Mesendoderm (in vitro differentiated cells): Measurements from ENCODE around the gene EXOC2.

ENCODE experiments used
- DNase-seq: peaks from one replicate; pipeline ENCODE4 v3.0.0; 2013
- H2AK5ac ChIP-seq: 2 replicates; pipeline ENCODE4 v1.6.1; 2013; ENCODE audit warnings: low read length, inconsistent platforms
- H2BK120ac ChIP-seq: 2 replicates; pipeline ENCODE4 v1.6.1; 2013; ENCODE audit warnings: low read depth, mild to moderate bottlenecking, low read length, moderate library complexity, mixed read lengths
- H2BK15ac ChIP-seq: replicated peaks from 2 replicates; pipeline ENCODE4 v1.6.1; 2013; ENCODE audit warnings: low read depth, mild to moderate bottlenecking, moderate library complexity
- H2BK5ac ChIP-seq: 2 replicates; pipeline ENCODE4 v1.6.1; 2013; ENCODE audit warnings: low read length, inconsistent platforms
- H3K18ac ChIP-seq: 2 replicates; pipeline ENCODE4 v1.6.1; 2013; ENCODE audit warnings: mild to moderate bottlenecking, low read length, mixed read lengths
- H3K23ac ChIP-seq: one replicate; pipeline ENCODE4 v1.6.1; 2013; ENCODE audit warnings: low read length
- H3K27ac ChIP-seq: 2 replicates; pipeline ENCODE4 v1.5.1; 2013; ENCODE audit warnings: low read depth, mild to moderate bottlenecking, inconsistent platforms, low read length, moderate library complexity
- H3K27me3 ChIP-seq: 2 replicates; pipeline ENCODE4 v1.6.1; 2013; ENCODE audit warnings: low read length, control low read depth, mild to moderate bottlenecking, inconsistent platforms; ENCODE audit not compliant: insufficient read depth, poor library complexity
- H3K36me3 ChIP-seq: 2 replicates; pipeline ENCODE4 v1.6.1; 2013; ENCODE audit warnings: low read length, inconsistent platforms; ENCODE audit not compliant: control insufficient read depth, insufficient read depth
- H3K4ac ChIP-seq: one replicate; pipeline ENCODE4 v1.6.1; 2013; ENCODE audit warnings: low read depth, mild to moderate bottlenecking, low read length, moderate library complexity
- H3K4me1 ChIP-seq: 2 replicates; pipeline ENCODE4 v1.6.1; 2013; ENCODE audit warnings: low read depth, low read length, inconsistent platforms; ENCODE audit not compliant: control insufficient read depth
- H3K4me2 ChIP-seq: 2 replicates; pipeline ENCODE4 v1.6.1; 2013; ENCODE audit warnings: low read length
- H3K4me3 ChIP-seq: 2 replicates; pipeline ENCODE4 v1.5.1; 2013; ENCODE audit warnings: mild to moderate bottlenecking, low read length
- H3K56ac ChIP-seq: one replicate; pipeline ENCODE4 v1.6.1; 2013; ENCODE audit warnings: low read length
- H3K79me1 ChIP-seq: 2 replicates; pipeline ENCODE4 v1.6.1; 2013; ENCODE audit warnings: low read length, inconsistent platforms
- H3K79me2 ChIP-seq: 2 replicates; pipeline ENCODE4 v1.6.1; 2013; ENCODE audit warnings: mild to moderate bottlenecking, low read length; ENCODE audit not compliant: control insufficient read depth, insufficient read depth
- H3K9ac ChIP-seq: 2 replicates; pipeline ENCODE4 v1.6.1; 2013; ENCODE audit warnings: low read length, inconsistent platforms
- H4K5ac ChIP-seq: one replicate; pipeline ENCODE4 v1.6.1; 2013; ENCODE audit warnings: low read length
- H4K8ac ChIP-seq: one replicate; pipeline ENCODE4 v1.6.1; 2013; ENCODE audit warnings: low read depth, mild to moderate bottlenecking, control low read depth, low read length, moderate library complexity
- WGBS: extraction: QIAGEN DNeasy Blood & Tissue Kit; methylation state at CpG from one replicate; pipeline ENCODE4 v1.1.7; 2013; ENCODE audit warnings: low lambda C conversion rate, missing lambda C conversion rate; ENCODE audit not compliant: insufficient coverage; ENCODE audit errors: extremely low coverage; 5-methylcytosine and 5-hydroxymethylcytosine counted together

The EXOC2 gene

GRCh38 chr6:446418-447366, 246.2 kb downstream of the EXOC2 start:
- no peak overlapping the region for H2BK5ac ChIP-seq
- H3K23ac ChIP-seq, result no peak overlapping the region
- no peaks in the 10 kb centered on the region for H3K79me1 ChIP-seq
- WGBS, result no CpG with 5 or more reads among the region's 28 CpGs
- no peak overlapping the region for H4K8ac ChIP-seq
- H3K36me3 ChIP-seq, result no peaks in the 10 kb centered on the region
- H3K18ac ChIP-seq, result no peak overlapping the region
- no peak for DNase-seq
- H2BK120ac ChIP-seq, result no peak overlapping the region
- H3K4me1 ChIP-seq, result no peaks in the 10 kb centered on the region
- H3K4me2 ChIP-seq, result no peak overlapping the region
- H3K9ac ChIP-seq, result no peak overlapping the region
- no peak overlapping the region for H3K4ac ChIP-seq
- no peak overlapping the region for H3K56ac ChIP-seq
- no peak overlapping the region for H3K27ac ChIP-seq
- no peak overlapping the region for H4K5ac ChIP-seq
- H3K27me3 ChIP-seq, result no peaks in the 10 kb centered on the region
- no peak overlapping the region for H2BK15ac ChIP-seq
- no peaks in the 10 kb centered on the region for H3K79me2 ChIP-seq
- H2AK5ac ChIP-seq, result no peak overlapping the region
- H3K4me3 ChIP-seq, result no peak overlapping the region

DNA sequence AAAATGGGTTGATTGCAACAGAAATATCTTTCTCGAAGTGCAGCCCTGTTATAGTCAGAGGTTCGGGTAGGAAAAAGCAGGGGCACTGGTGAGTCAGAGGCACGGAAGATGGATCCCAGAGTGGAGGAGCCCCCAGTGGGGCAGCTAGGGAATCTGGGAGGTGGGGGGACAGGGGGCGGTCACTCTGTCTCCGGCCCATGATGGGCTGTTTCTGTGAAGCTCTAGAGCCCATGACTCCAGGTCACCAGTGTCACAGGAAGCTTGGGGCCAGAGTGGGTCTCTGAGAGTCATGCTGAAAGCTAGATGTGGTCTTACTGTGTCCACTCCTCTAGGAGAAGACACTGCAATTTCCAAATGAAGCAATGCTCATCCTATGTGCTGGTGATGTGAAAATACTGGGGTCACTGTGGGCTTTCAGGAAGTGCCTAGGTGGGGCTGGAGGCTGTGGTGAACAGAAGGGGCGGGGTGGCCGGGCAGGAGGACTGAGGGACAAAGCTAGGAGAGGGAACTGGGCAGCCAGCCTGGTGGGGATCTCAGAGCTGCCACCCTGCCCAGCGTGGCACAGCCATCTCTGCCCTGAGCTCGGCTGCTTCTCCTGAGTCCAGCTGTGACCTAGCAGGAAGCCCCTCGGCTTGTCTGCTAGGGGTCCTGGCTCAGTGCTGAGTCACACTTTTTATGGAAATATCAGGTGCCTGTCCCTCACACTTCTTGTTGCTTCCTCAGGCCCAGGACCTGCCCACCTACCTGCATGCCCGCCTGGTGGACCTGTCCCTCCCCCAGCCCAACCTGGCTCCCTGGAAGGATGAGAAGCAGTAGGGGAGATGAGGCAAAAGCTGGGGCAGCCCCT, 247.1 kb downstream of the EXOC2 start:
- Histone ChIP-seq H3K4me2 (no peak overlapping the region), H3K4me3 (no peak overlapping the region), H3K4me1 (no peaks in the 10 kb centered on the region), H3K9ac (no peak overlapping the region), H3K36me3 (no peaks in the 10 kb centered on the region), H3K18ac (no peak overlapping the region), H3K27ac (no peak overlapping the region), H3K4ac (no peak overlapping the region), H3K79me2 (no peaks in the 10 kb centered on the region), H3K23ac (no peak overlapping the region), H4K8ac (no peak overlapping the region), H2BK120ac (no peak overlapping the region), H2AK5ac (no peak overlapping the region), H3K79me1 (no peaks in the 10 kb centered on the region), H3K56ac (no peak overlapping the region), H2BK5ac (no peak overlapping the region), H4K5ac (no peak overlapping the region), H3K27me3 (no peaks in the 10 kb centered on the region), H2BK15ac (no peak overlapping the region)
- WGBS, result no CpG with 5 or more reads among the region's 11 CpGs
- DNase-seq, result no peak

DNA sequence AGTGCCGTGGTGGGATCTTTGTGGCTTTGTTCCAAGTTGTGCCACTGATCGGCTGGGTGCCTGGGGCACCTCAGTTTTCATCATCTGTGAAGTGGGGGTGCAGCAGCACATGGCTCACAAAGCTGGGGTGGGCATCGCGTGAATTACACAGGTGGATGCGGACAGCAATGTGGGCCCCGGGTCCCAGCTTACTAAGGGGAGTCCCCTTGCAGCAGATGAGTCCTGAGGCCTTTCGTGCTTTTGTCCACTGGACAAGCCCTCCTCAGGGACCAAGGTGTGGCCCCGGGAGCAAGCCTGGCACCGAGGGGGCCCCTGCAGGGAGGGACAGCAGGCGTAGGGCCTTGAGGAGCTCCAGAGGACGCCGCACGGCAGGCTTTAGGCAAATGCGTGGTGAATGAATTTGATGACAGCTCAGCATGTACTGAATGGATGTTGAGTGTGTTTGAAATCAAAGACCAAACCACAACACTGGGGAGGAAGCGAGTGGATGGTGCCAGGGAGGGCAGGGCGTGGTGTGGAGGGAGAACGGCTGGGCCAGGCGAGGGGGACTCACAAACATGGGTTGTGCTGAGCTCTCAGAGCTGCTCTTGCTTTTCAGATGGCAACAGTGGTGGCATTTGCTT, 248.2 kb downstream of the EXOC2 start:
- Histone ChIP-seq H2AK5ac (no peak overlapping the region), H2BK120ac (no peak overlapping the region), H3K23ac (no peak overlapping the region), H2BK5ac (no peak overlapping the region), H3K27ac (no peak overlapping the region), H4K5ac (no peak overlapping the region), H3K79me1 (no peaks in the 10 kb centered on the region), H3K9ac (no peak overlapping the region), H3K4me2 (no peak overlapping the region), H3K4me3 (no peak overlapping the region), H4K8ac (no peak overlapping the region), H3K18ac (no peak overlapping the region), H3K56ac (no peak overlapping the region), H3K79me2 (no peaks in the 10 kb centered on the region), H3K4me1 (no peaks in the 10 kb centered on the region), H3K4ac (no peak overlapping the region), H2BK15ac (no peak overlapping the region), H3K36me3 (no peaks in the 10 kb centered on the region), H3K27me3 (no peaks in the 10 kb centered on the region)
- no CpG with 5 or more reads among the region's 18 CpGs for WGBS
- no peak for DNase-seq

DNA sequence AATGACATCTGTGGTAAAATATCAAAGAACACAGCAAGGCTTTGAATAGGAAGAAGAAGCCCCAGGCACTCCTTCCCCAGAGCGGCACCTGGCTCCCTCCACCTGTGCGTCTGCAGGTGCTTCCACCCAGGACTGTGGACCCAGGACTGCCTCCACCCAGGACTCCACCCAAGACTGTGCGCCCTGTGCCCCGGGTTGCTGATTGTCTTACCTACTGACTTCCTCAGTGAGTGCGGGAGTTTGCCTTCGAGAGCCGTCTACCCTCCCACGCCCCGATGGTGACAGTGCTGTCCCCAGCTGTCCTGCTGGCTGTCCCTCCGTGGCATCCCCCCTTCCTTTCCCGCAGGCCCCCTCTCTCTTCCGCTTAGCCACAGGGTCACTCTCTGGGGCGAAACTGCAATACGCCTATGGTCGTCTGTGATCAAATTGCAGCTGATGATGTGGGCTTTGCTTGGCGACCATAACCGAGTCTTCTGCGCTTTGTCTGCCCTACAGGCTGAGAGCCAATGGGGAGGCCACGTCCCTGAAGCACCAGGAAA, 249.2 kb downstream of the EXOC2 start:
- no peak overlapping the region for H3K27ac ChIP-seq
- no peak overlapping the region for H2BK120ac ChIP-seq
- H3K4ac ChIP-seq, result no peak overlapping the region
- no peak overlapping the region for H3K4me2 ChIP-seq
- H3K23ac ChIP-seq, result no peak overlapping the region
- no peak for DNase-seq
- H4K8ac ChIP-seq, result no peak overlapping the region
- H3K79me1 ChIP-seq, result no peaks in the 10 kb centered on the region
- no peaks in the 10 kb centered on the region for H3K36me3 ChIP-seq
- H3K27me3 ChIP-seq, result no peaks in the 10 kb centered on the region
- H3K18ac ChIP-seq, result no peak overlapping the region
- no peak overlapping the region for H3K4me3 ChIP-seq
- H2AK5ac ChIP-seq, result no peak overlapping the region
- no peaks in the 10 kb centered on the region for H3K4me1 ChIP-seq
- no peak overlapping the region for H2BK15ac ChIP-seq
- H4K5ac ChIP-seq, result no peak overlapping the region
- no CpG with 5 or more reads among the region's 19 CpGs for WGBS
- no peak overlapping the region for H2BK5ac ChIP-seq
- no peaks in the 10 kb centered on the region for H3K79me2 ChIP-seq
- H3K9ac ChIP-seq, result no peak overlapping the region
- H3K56ac ChIP-seq, result no peak overlapping the region

DNA sequence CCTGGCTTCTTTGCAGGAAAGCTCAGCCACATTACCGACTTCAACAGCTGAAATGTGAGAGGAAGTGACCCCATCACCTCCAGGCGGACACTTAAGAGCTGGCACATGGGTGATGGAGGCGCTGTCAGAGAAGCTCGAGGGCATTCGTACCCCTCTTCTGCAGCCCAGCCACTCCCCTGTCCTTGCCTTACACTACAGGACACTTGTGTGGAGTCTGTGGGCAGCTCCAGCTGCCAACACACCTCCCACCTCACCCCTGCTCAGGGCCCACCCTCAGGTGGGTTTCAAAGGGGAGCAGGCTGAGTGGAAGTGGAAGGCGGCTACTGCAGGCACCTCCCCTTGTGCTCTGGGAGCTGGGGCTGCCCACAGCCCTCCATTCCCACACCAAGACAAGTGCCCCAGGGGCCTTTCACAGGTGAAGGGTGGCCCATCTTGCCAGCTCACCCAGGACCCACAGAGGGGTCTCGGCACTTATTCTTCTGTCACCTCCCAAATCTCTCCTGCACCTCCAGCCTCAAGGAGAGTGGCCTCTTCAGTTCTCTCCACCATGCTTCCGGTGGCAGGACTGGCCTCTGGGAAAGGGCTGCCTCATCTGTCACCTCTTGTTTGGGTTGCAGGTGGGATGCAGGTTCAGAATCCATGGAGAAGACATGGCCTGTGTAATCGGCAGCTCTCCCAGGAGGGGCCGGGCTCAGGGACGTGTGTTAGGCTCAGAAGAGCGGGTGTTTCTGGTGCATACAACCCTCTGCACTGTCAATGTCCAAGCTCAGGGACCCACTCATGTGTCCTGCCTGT, 251.6 kb downstream of the EXOC2 start:
- H2BK15ac ChIP-seq, result no peak overlapping the region

More for the DNA sequence above, 251.6 kb downstream of the EXOC2 start:
- no peak overlapping the region for H2BK5ac ChIP-seq
- H3K79me1 ChIP-seq, result no peaks in the 10 kb centered on the region
- no peak overlapping the region for H3K4me3 ChIP-seq
- no peak for DNase-seq
- no peak overlapping the region for H3K56ac ChIP-seq
- H3K18ac ChIP-seq, result no peak overlapping the region
- H3K4ac ChIP-seq, result no peak overlapping the region
- no peak overlapping the region for H3K4me2 ChIP-seq
- H3K9ac ChIP-seq, result no peak overlapping the region
- no peak overlapping the region for H3K23ac ChIP-seq
- H4K5ac ChIP-seq, result no peak overlapping the region
- no peaks in the 10 kb centered on the region for H3K36me3 ChIP-seq
- no peak overlapping the region for H3K27ac ChIP-seq
- no peak overlapping the region for H2AK5ac ChIP-seq
- H3K27me3 ChIP-seq, result no peaks in the 10 kb centered on the region
- no peak overlapping the region for H2BK120ac ChIP-seq
- H3K79me2 ChIP-seq, result no peaks in the 10 kb centered on the region
- H3K4me1 ChIP-seq, result no peaks in the 10 kb centered on the region
- WGBS, result no CpG with 5 or more reads among the region's 12 CpGs
- H4K8ac ChIP-seq, result no peak overlapping the region
